MM.1S (cell line): ENCODE data around the gene PCDHA11.
"Not testable (repeated sequence)": the region's sequence is repeated elsewhere in the genome, so short reads cannot be mapped to it uniquely, and the experiment has no call there.

Source experiments
- CTCF ChIP-seq: fragments of 300-600 bp; sonication (generic); IDR thresholded peaks from 2 replicates; pipeline ENCODE4 v1.5.1; 2016; ENCODE audit warnings: antibody characterized with exemption, low read length, mixed read lengths
- EZH2 ChIP-seq: fragments of 300-600 bp; sonication (generic); optimal IDR thresholded peaks from 2 replicates; pipeline ENCODE3; 2017; ENCODE audit warnings: low read depth, mild to moderate bottlenecking, antibody characterized with exemption, low read length, mixed read lengths
- EZH2phosphoT487 ChIP-seq: fragments of 300-600 bp; sonication (generic); IDR thresholded peaks from 2 replicates; pipeline ENCODE4 v1.6.1; 2018; ENCODE audit warnings: antibody characterized with exemption, low read length

DNA sequence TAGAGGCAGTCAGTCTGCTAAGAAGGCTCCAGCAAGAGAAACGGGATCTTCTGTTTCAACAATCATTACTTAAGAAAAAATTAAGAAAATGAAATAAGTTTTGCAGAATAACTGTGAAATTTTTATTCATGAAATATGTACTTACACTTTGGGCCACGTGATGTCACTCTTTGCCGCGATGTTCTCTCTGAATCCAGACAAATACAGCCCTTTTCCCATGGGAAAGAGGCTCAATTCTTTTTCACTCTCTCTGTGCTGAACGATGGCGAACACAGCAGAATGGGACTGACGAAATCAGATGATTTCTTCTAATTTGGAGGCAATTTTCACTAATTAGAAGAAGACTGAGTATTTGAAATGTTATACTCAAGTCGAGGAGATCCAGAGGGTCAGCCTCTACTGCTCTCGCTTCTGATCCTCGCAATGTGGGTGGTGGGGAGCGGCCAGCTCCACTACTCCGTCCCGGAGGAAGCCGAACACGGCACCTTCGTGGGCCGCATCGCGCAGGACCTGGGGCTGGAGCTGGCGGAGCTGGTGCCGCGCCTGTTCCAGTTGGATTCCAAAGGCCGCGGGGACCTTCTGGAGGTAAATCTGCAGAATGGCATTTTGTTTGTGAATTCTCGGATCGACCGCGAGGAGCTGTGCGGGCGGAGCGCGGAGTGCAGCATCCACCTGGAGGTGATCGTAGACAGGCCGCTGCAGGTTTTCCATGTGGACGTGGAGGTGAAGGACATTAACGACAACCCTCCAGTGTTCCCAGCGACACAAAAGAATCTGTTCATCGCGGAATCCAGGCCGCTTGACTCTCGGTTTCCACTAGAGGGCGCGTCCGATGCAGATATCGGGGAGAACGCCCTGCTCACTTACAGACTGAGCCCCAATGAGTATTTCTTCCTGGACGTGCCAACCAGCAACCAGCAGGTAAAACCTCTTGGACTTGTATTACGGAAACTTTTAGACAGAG, 20.3 kb upstream of the PCDHA11 start, which contains the start of gene PCDHA9:
- TF ChIP-seq CTCF, EZH2, EZH2phosphoT487: not testable (repeated sequence)
